Mucosa of descending colon (tissue), 3 donors: ENCODE measurements around the gene EIF5A2. TPM values are rescaled to one million over a fixed set of nuclear protein-coding genes. Genes with fewer than 3 reads are reported as not detected.
"Not testable (repeated sequence)": the region's sequence is repeated elsewhere in the genome, so short reads cannot be mapped to it uniquely, and the experiment has no call there.

Experiments
- ATAC-seq: fragments of 200-7000 bp; cut with Tn5 transposase; one replicate; pipeline ENCODE4 v1.9.1; 2020; ENCODE audit warnings: mild to moderate bottlenecking, moderate library complexity
- DNase-seq, 3 donors: peaks; one replicate each; pipeline ENCODE4 v3.0.0-alpha.2; 2020
- H3K36me3 ChIP-seq: fragments of 200-600 bp; one replicate; pipeline ENCODE4 v1.8.0; 2021; ENCODE audit warnings: low read depth, mild to moderate bottlenecking
- H3K4me1 ChIP-seq: fragments of 200-600 bp; one replicate; pipeline ENCODE4 v1.8.0; 2021; ENCODE audit warnings: low read depth, mild to moderate bottlenecking
- H3K4me3 ChIP-seq: fragments of 200-600 bp; one replicate; pipeline ENCODE4 v1.8.0; 2021; ENCODE audit warnings: mild to moderate bottlenecking
- H3K9me3 ChIP-seq: fragments of 200-600 bp; one replicate; pipeline ENCODE4 v1.8.0; 2021; ENCODE audit warnings: mild to moderate bottlenecking
- intact Hi-C, 2 donors: fragments of 100-400 bp; cut with DNase I in 1 of 2; cut with micrococcal nuclease in 1 of 2; formaldehyde crosslinking; loops; one replicate each; pipeline versions ENCODE4 v1.11.0 to v1.11.1; 2022; cut with DNase I, micrococcal nuclease
- total RNA-seq, 3 donors: library from RNA; stranded (reverse); fragmentation: NEBNext Ultra II Directional in 2 of 3; extraction: Animal tissue kit (Norgen Biotek cat#: 25700) in 2 of 3; gene quantifications; one replicate each; pipeline versions ENCODE4 v1.2.1 to v1.2.4, GENCODE V29; 2021 to 2023
- TF ChIP-seq, protein P1 (sequence below): fragments of 200-600 bp; IDR thresholded peaks from one replicate; pipeline ENCODE4 v1.8.0; 2022; ENCODE audit warnings: antibody characterized with exemption, mild to moderate bottlenecking
- donor health status: DM: no; HTN: no; CAD: no; lungs with moderate emphysema.
- donor health status: DM: no; HTN: no; CAD: no.
- donor health status: DM: no; HTN: yes; CAD: no.

The EIF5A2 gene
- total RNA-seq, 3 donors from 2014 or later = 2.1 to 17.7 (median 4.8) TPM

- no peaks in the 10 kb centered on the region for H3K4me1 ChIP-seq
- TF ChIP-seq, protein P1, sequence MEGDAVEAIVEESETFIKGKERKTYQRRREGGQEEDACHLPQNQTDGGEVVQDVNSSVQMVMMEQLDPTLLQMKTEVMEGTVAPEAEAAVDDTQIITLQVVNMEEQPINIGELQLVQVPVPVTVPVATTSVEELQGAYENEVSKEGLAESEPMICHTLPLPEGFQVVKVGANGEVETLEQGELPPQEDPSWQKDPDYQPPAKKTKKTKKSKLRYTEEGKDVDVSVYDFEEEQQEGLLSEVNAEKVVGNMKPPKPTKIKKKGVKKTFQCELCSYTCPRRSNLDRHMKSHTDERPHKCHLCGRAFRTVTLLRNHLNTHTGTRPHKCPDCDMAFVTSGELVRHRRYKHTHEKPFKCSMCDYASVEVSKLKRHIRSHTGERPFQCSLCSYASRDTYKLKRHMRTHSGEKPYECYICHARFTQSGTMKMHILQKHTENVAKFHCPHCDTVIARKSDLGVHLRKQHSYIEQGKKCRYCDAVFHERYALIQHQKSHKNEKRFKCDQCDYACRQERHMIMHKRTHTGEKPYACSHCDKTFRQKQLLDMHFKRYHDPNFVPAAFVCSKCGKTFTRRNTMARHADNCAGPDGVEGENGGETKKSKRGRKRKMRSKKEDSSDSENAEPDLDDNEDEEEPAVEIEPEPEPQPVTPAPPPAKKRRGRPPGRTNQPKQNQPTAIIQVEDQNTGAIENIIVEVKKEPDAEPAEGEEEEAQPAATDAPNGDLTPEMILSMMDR = no peak
- ATAC-seq (no peak), DNase-seq (no peak)
- peaks cover 11% of the 10 kb centered on the region for H3K9me3 ChIP-seq
- H3K4me3 ChIP-seq = no peak overlapping the region
- no peaks in the 10 kb centered on the region for H3K36me3 ChIP-seq
- intact Hi-C loops = no loop called here
These were observed 2.6 kb downstream of the EIF5A2 start for GRCh38 chr3:170905862-170906261.

DNA sequence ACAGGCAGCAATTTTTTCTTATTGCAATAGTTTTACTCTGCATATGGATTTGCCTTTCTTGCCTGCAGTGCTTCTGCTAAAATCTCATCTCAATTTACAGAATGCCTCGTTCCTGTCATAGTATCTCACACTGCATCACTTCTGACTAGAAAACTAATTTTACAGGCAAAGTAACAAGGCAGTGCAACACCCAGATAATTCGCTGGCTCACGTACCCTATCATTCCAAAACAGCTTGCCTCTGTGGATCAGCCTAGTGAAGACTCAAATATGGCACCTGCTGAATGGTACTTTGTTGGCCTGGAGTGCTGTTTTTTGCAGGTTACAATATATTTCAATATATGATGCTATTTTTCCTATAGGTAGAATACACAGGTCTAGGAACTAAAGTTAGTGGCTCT lies 5.3 kb downstream of the EIF5A2 start:
- intact Hi-C loops = no loop called here
- ATAC-seq (no peak), DNase-seq (no peak)
- TF ChIP-seq, protein P1 = no peak
- H3K4me3 ChIP-seq = no peak overlapping the region
- H3K4me1 ChIP-seq = no peaks in the 10 kb centered on the region
- H3K9me3 ChIP-seq = no peaks in the 10 kb centered on the region
- H3K36me3 ChIP-seq = no peaks in the 10 kb centered on the region

DNA sequence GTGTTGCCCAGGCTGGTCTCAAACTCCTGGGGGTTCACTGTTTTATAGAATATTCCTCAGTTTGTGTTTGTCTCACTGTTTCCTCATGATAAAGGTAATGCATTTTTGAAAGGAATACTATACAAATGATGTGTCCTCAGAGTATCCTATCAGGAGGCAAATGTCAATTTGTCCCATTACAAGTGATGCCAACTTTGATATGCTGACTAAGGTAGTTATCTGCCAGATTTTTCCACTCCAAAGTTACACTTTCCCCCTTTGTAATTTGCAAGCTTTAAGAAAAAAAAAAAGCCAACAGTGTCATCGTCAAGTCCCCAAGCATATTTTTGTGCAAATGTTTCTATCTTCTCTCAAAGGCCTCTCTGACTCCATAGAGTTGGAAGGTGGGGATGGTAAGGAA lies 9.0 kb downstream of the EIF5A2 start:
- no peak overlapping the region for H3K4me3 ChIP-seq
- H3K4me1 ChIP-seq = no peaks in the 10 kb centered on the region
- no peaks in the 10 kb centered on the region for H3K9me3 ChIP-seq
- no peaks in the 10 kb centered on the region for H3K36me3 ChIP-seq
- ATAC-seq = no peak
- DNase-seq = no peak
- intact Hi-C loops = no loop called here
- TF ChIP-seq, protein P1 = no peak

GRCh38 chr3:170897978-170898377 lies 10.5 kb downstream of the EIF5A2 start:
- TF ChIP-seq, protein P1 = no peak
- DNase-seq (no peak), ATAC-seq (peak; percentile 34)
- no peaks in the 10 kb centered on the region for H3K36me3 ChIP-seq
- intact Hi-C loops = no loop called here
- no peaks in the 10 kb centered on the region for H3K4me1 ChIP-seq
- no peaks in the 10 kb centered on the region for H3K9me3 ChIP-seq
- H3K4me3 ChIP-seq = no peak overlapping the region

DNA sequence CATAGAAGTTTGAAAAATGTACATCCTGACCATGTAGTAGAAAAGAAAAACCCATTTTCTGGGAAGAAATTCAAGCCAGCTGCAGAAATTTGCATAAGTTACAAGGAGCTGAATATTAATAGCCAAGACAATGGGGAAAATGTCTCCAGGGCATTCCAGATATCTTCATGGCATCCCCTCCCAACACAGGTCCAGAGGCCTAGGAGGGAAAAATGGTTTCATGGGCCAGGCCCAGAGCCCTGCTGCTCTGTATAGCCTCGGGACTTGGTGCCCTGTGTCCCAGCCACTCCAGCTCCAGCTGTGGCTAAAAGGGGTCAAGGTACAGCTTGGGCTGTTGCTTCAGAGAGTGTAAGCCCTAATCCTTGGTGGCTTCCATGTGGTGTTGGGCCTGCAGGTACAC lies 11.2 kb downstream of the EIF5A2 start:
- H3K4me1 ChIP-seq, DNase-seq, intact Hi-C loops, H3K36me3 ChIP-seq, H3K4me3 ChIP-seq, ATAC-seq, H3K9me3 ChIP-seq: not testable (repeated sequence)

GRCh38 chr3:170896781-170897180 lies 11.7 kb downstream of the EIF5A2 start:
- Histone ChIP-seq H3K9me3 (no peaks in the 10 kb centered on the region), H3K36me3 (no peaks in the 10 kb centered on the region), H3K4me1 (no peaks in the 10 kb centered on the region), H3K4me3 (no peak overlapping the region)
- DNase-seq (no peak), ATAC-seq (no peak)
- TF ChIP-seq, protein P1 = no peak
- intact Hi-C loops = no loop called here

GRCh38 chr3:170896333-170896732 lies 12.1 kb downstream of the EIF5A2 start:
- H3K36me3 ChIP-seq, intact Hi-C loops, H3K4me3 ChIP-seq, DNase-seq, H3K4me1 ChIP-seq, H3K9me3 ChIP-seq, ATAC-seq: not testable (repeated sequence)
